Suppressor macrophage (primary cell): Measurements from ENCODE around the gene CCDC178.

ENCODE experiments used
- DNase-seq, 4 experiments: peaks; one replicate each; pipeline ENCODE4 v3.0.0-alpha.2; 2020 to 2022

CCDC178 gene

GRCh38 chr18:32908424-32908805, 532.1 kb downstream of the CCDC178 start:
- DNase-seq = no peak

GRCh38 chr18:32907648-32908423, 532.7 kb downstream of the CCDC178 start:
- DNase-seq = no peak

DNA sequence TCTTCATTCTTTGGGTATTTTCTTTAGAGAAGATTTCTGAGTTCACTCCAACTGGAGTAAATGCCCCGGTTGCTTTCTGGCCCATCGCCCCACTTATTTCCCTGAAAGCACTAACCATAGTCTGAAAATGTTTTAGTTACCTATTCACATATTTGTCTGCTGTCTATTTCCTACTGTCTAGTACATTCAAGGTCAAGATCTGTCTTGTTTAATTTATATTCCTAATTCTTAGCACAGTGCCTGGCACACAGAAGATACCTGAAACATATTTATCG, 533.3 kb downstream of the CCDC178 start:
- no peak for DNase-seq

DNA sequence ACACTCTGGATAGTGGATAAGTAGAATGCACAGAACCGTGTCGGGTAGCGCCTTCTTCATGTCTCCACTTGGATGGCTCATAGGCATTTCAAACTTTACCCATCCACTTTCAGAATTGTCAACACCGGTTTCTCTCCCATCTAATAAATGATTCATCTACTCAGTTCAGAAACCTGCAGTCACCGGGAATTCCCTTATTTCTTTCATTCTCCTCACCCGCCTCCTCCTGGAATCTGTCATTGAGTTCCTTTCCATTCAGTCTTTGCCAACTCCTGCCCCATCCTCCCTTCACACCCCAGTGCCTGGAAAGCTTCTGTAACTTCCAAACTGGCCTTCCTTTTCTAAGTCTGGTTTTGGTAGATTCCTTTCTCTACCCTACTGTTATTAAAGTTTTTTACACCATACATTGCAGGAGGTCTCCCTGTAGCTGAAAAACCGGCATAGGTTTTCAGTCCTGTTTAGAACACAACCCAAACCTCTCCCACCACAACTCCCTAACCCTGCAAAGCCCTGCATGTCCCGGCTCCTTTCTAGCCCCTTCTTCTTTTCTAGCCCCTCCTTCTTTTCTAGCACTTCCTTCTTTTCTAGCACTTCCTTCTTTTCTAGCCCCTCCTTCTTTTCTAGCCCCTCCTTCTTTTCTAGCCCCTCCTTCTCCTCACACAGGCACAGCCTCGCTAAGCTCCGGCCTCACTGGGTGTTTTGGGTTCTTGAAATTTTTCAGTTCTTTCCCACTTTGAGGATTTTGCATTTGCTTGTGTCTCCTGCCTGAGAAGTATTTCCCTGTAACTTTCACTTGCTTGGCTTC, 533.8 kb downstream of the CCDC178 start:
- DNase-seq = no peak

DNA sequence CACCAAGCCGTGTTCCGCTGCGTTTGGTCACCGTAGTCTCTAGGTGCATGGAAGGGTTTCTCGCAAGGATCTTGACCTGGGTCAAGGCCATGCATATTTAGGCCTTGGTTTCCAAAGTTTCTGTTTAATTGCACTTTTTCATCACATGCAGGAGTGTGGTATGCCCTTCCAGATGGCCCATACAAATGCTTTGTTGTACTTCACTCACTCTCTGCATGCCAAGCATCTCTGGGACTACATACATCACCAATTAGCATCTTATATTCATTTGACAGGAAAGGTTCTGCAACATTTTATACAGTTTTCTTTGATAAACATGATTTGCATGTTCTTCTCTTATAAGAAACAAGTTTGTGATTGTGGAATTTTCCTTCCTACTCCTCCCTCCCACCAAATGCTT, 534.9 kb downstream of the CCDC178 start:
- DNase-seq = no peak

- no peak for DNase-seq
Observed at GRCh38 chr18:32902568-32903330, 537.8 kb downstream of the CCDC178 start.

GRCh38 chr18:32899819-32900218, 540.7 kb downstream of the CCDC178 start:
- DNase-seq = no peak

DNA sequence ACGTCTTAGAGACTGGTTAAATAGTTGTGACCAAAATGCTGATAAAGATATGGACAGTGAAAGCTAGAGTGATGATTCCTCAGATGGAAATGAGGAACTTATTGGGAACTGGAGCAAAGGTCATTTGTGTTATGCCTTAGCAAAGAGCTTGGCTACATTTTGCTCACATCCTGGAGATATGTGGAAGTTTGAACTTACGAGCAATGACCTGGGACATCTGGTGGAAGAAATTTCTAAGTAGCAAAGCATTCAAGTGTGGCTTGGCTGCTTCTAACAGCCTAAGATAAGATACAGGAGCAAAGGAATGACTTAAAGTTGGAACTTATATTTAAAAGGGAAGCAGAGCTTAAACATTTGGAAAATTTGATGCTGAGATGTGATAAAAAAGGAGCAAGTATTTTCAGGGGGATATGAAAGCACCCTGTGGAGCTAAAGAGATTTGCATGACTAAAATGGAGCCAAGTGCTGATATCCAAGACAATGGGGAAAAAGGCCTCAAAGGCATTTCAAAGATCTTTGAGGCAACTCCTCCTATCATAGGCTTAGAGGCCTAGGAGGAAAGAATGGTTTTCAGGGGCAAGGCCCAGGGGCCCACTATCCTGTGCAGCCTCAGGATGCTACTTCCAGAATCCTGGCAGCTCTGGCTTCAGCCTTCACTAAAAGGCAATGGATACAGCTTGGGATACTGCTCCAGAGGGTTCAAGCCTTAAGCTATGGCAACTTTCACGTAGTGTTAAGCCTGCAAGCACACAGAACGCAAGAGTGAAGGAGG, 543.6 kb downstream of the CCDC178 start:
- peak in 2 of 4 experiments; percentile 9 to 11 for DNase-seq

DNA sequence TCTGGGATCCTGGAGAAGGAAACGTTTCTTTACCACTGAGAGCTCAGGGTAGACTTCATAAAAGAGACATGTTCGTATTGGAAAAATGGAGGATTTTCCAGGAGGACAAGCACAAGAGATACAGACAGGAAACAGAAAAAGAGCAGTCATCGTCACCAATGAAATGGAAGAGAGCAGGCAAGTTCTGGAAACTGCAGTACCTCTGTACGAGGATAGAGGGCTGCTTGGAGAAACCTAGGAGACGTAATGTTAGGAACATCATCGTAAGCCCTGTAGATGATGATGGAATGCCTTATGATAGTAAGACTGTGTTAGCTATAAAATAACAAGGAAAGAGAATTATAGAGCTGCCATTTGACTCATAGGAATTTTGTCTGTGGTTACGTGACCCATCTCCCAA, 546.6 kb downstream of the CCDC178 start:
- no peak for DNase-seq

- DNase-seq = no peak
Observed at GRCh38 chr18:32891797-32892196, 548.7 kb downstream of the CCDC178 start.

DNA sequence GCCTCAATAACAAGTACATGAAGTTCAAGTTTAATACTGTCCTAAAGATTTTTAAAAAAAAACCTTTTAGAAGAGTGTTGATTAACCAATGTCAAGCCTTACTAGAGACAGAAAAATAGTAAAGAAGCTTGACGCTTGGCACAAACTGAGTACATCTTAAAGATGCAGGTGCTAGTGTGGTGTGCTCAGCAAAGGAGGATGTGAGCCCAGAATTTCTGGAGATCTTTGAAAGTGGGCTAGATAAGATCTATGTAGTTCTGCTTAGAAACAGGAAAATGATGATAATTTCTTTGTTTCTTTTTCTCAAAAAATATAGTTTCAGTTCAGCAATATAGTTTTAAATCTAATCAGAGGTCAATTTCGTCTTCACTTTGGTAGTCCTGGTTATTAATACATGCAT, 549.4 kb downstream of the CCDC178 start:
- no peak for DNase-seq

- DNase-seq = no peak
Observed at GRCh38 chr18:32889615-32890593, 550.6 kb downstream of the CCDC178 start.

DNA sequence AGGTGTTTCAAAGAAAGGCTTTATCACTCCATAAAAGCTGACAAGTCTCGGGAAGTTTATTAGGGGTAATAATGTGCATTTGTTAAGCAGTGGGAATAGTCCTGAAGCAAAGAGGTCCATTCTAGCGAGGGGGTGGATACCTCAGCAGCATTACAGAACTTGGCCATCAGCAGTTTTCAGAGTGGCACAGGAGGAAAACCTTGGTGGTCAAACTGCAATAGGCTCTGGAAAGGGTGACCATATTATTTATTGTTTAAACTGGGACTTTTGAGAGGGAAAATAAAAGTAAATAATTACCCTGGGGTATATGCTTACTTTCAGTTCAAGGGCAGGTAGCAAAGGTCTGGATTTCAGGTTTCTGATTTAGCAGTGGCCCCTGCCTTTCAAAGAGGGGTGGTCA, 552.2 kb downstream of the CCDC178 start:
- no peak for DNase-seq
